ENCODE data around the gene ABLIM2.
A peak's percentile ranks its signal among the peaks of the same experiment; 100 is the strongest.

Gene ABLIM2

GRCh38 chr4:8158710-8159536 is at the start of gene ABLIM2:
Gene ABLIM2, minus strand, starts transcription at chr4:8158813. Its CDS starts 124 bp downstream, at chr4:8158689.
- no peak for TF ChIP-seq ZNF565 (CRISPR knock-in tag; conservative IDR thresholded peaks at IDR 0.05; ENCODE audit: low read depth)
- TF ChIP-seq POU6F1 (CRISPR knock-in tag; IDR thresholded peaks at IDR 0.05; ENCODE audit: borderline replicate concordance, low read depth), result no peak
- no peak for TF ChIP-seq CSRNP3 (CRISPR knock-in tag; IDR thresholded peaks at IDR 0.05)
- TF ChIP-seq ARNTL (CRISPR knock-in tag; IDR thresholded peaks at IDR 0.05; ENCODE audit: borderline replicate concordance, low read depth), result no peak
- no peak for TF ChIP-seq ESRRG (CRISPR knock-in tag; IDR thresholded peaks at IDR 0.05)
- TF ChIP-seq ZNF70 (CRISPR knock-in tag; IDR thresholded peaks at IDR 0.05), result no peak
- no peak for TF ChIP-seq TSHZ2 (CRISPR knock-in tag; IDR thresholded peaks at IDR 0.05)
- no peak for TF ChIP-seq BACH2 (CRISPR knock-in tag; IDR thresholded peaks at IDR 0.05; ENCODE audit: borderline replicate concordance)
- TF ChIP-seq ZC3H10 (CRISPR knock-in tag; IDR thresholded peaks at IDR 0.05), result no peak
- TF ChIP-seq TCF4 (CRISPR knock-in tag; IDR thresholded peaks at IDR 0.05; ENCODE audit: borderline replicate concordance), result no peak
- peak; percentile 98 for ATAC-seq

DNA sequence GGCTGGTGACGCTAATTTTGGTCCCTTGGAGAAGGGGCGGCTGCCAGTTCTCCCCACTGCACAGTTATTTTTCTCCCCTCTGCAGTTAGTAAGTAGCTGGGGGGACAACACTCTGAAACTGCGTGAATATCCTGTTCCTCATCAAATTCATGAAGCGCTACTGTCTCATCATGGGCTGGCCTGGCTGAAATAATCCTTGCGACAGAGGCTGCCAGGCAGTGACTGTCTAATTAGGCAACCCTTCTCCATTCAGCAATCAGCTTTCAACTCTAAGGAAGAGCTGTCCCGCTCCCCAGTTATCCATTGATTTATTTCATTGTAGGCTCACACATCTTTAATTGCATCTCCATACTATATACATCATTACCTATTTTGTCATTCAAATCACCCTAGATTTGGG is 48.7 kb upstream of the ABLIM2 start:
- TF ChIP-seq RARB (CRISPR knock-in tag; IDR thresholded peaks at IDR 0.05) (no peak), TCF4 (CRISPR knock-in tag; IDR thresholded peaks at IDR 0.05; ENCODE audit: borderline replicate concordance) (no peak), GLIS3 (CRISPR knock-in tag; IDR thresholded peaks at IDR 0.05) (no peak), BACH2 (CRISPR knock-in tag; IDR thresholded peaks at IDR 0.05; ENCODE audit: borderline replicate concordance) (no peak), SNAI2 (CRISPR knock-in tag; IDR thresholded peaks at IDR 0.05) (no peak)
- no peak for ATAC-seq

GRCh38 chr4:8205749-8206611 is 47.4 kb upstream of the ABLIM2 start:
- TF ChIP-seq ZNF8 (CRISPR knock-in tag; IDR thresholded peaks at IDR 0.05), result no peak
- TF ChIP-seq TOX (CRISPR knock-in tag; IDR thresholded peaks at IDR 0.05; ENCODE audit: borderline replicate concordance), result no peak
- ATAC-seq, result no peak

DNA sequence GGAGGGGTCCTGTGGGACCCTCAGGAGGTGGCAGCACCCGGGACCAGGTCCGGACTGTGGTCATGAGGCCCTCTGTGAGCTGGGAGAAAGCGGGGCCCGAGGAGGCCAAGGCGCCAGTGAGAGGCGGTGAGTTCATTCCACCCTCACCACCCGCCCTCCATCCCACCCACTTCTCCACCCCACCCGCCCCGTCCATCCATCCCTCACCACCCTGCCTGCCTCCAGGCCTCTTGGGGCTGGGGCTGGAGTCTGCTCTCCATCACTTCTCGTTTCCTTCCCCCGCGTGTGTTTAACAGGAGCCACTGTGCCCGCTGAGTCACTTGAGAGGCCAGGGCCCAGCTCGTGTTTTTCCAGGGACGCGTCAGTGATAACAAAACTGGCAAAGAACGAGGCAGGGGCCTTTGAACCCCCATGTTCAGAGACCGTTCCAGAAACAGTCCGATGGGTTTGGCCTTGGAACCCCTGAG is 46.7 kb upstream of the ABLIM2 start:
- no peak for ATAC-seq
- TF ChIP-seq ZFP30 (CRISPR knock-in tag; IDR thresholded peaks at IDR 0.05) (no peak), ISL1 (CRISPR knock-in tag; IDR thresholded peaks at IDR 0.05) (no peak), TSHZ2 (CRISPR knock-in tag; IDR thresholded peaks at IDR 0.05) (no peak), SNAI2 (CRISPR knock-in tag; IDR thresholded peaks at IDR 0.05) (no peak), CSRNP3 (CRISPR knock-in tag; IDR thresholded peaks at IDR 0.05) (no peak), PPARA (CRISPR knock-in tag; IDR thresholded peaks at IDR 0.05; ENCODE audit: borderline replicate concordance) (no peak), CSDC2 (CRISPR knock-in tag; IDR thresholded peaks at IDR 0.05) (no peak)
- TF ChIP-seq, protein P1, sequence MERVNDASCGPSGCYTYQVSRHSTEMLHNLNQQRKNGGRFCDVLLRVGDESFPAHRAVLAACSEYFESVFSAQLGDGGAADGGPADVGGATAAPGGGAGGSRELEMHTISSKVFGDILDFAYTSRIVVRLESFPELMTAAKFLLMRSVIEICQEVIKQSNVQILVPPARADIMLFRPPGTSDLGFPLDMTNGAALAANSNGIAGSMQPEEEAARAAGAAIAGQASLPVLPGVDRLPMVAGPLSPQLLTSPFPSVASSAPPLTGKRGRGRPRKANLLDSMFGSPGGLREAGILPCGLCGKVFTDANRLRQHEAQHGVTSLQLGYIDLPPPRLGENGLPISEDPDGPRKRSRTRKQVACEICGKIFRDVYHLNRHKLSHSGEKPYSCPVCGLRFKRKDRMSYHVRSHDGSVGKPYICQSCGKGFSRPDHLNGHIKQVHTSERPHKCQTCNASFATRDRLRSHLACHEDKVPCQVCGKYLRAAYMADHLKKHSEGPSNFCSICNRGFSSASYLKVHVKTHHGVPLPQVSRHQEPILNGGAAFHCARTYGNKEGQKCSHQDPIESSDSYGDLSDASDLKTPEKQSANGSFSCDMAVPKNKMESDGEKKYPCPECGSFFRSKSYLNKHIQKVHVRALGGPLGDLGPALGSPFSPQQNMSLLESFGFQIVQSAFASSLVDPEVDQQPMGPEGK (CRISPR knock-in tag; IDR thresholded peaks at IDR 0.05; ENCODE audit: borderline replicate concordance), result no peak

All from SK-N-SH treated with all-trans-retinoic acid at 6 μM for 48 hours (cell line).